ENCODE data around the gene TMEM253.

DNA sequence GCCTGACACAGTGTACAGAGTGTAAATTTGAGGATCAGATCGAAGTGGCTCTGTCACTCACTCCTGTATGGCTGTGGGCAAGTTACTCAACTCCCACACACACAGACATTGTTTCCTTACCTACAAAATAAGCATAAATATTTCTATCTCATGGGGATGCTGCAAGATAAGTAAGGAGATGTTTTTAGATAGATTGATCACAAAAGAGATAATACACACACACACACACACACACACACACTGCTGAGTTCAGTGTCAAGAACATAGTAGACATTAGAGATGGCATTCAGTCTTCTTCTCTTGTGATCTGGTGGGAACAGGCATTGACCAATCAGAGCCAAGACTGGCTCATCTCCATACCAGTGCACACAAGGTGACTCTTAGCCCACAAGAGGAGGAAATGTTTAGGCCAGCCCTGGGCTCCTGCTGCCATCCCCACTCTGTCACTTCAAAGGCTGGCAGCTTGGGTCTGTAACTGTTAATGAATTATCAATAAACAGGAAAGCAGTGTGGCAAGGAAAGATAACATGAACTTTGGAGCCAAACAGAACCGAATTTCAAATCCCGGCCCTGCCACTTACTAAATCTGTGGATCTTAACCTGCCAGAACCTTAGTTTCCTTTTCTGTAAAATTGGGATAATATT lies 46.6 kb upstream of the TMEM253 start:
- TF ChIP-seq GATA3 (IDR thresholded peaks at IDR 0.05; ENCODE audit: low read depth, low read length) (no peak), GATA2 (IDR thresholded peaks at IDR 0.05; ENCODE audit: low read depth, low read length) (no peak)
